ENCODE results near the gene MYO6.

DNA sequence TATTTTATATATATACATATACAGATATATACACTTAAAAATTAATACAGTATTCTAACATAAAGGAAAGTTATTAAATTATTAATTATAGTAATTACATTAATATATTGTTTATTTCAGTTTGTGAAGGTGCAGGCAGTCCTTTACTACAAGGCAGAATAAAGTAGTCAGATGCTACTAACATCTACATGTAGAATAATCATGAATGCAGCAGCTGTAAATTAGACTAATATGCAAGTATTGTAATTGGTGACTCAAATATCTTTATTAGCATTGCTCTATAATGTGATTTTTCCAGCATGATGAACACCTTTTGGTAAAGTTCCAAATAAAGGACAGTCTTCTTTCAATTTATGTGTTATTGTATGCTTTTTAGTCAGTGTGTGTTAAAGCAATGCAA lies 17.3 kb downstream of the MYO6 start:
- TF ChIP-seq EGR1 (IDR thresholded peaks at IDR 0.05; ENCODE audit: low read depth) (no peak), ZFX (IDR thresholded peaks at IDR 0.05) (no peak), POLR2A (IDR thresholded peaks at IDR 0.05; ENCODE audit: borderline replicate concordance, extremely low read depth, insufficient read depth, insufficient read length) (no peak), CTCF (IDR thresholded peaks at IDR 0.05 in 2 of 3, conservative IDR thresholded peaks at IDR 0.05 in 1 of 3; ENCODE audit: borderline replicate concordance in 1 of 3, insufficient read depth in 1 of 3, low read depth in 2 of 3, low read length in 2 of 3) (no peak), MAX (IDR thresholded peaks at IDR 0.05) (no peak), JUND (IDR thresholded peaks at IDR 0.05) (no peak), SIN3A (IDR thresholded peaks at IDR 0.05; ENCODE audit: low read depth) (no peak), ZNF274 (IDR thresholded peaks at IDR 0.05; ENCODE audit: low read depth, low read length) (no peak), SRF (IDR thresholded peaks at IDR 0.05; ENCODE audit: low read depth) (no peak), POLR2AphosphoS5 (IDR thresholded peaks at IDR 0.05; ENCODE audit: low read depth, low read length) (no peak), RAD21 (IDR thresholded peaks at IDR 0.05; ENCODE audit: low read depth) (no peak), EZH2 (IDR thresholded peaks at IDR 0.05) (no peak)
- TF ChIP-seq, protein P1, sequence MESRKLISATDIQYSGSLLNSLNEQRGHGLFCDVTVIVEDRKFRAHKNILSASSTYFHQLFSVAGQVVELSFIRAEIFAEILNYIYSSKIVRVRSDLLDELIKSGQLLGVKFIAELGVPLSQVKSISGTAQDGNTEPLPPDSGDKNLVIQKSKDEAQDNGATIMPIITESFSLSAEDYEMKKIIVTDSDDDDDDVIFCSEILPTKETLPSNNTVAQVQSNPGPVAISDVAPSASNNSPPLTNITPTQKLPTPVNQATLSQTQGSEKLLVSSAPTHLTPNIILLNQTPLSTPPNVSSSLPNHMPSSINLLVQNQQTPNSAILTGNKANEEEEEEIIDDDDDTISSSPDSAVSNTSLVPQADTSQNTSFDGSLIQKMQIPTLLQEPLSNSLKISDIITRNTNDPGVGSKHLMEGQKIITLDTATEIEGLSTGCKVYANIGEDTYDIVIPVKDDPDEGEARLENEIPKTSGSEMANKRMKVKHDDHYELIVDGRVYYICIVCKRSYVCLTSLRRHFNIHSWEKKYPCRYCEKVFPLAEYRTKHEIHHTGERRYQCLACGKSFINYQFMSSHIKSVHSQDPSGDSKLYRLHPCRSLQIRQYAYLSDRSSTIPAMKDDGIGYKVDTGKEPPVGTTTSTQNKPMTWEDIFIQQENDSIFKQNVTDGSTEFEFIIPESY (IDR thresholded peaks at IDR 0.05; ENCODE audit: extremely low read depth, insufficient replicate concordance, low read length), result no peak

Data from HCT116 (cell line).